ENCODE data around the gene KCNC2.

Gene KCNC2

DNA sequence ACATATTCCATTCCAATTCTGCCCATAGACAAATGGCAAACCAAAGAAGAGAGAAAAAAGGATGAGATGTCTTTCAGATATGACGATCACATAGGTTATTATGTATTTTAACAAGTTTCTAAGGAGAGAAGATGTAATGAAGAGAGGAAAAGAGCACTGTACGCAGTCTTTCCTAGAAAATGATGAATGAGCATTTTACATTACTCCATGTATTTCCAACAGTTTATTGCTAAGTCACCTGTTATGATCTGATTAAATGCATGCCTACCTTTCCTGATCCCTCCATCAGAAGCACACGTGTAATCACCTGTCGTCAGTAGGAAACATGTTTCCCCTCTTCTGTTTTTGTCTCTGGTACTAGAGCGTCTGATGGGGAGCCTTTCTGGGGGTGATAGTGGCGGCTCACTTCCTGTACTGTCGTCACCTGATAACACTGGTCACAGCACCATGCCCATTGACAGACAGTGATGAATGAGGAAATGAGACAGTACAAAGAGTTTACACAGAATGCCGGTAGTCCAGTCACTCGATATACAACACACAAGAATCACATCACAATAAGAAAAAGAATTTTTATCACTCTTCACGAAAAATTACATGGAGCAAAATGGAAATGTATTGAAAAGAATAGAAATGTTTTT is 161.6 kb downstream of the KCNC2 start:
- no peak for DNase-seq

DNA sequence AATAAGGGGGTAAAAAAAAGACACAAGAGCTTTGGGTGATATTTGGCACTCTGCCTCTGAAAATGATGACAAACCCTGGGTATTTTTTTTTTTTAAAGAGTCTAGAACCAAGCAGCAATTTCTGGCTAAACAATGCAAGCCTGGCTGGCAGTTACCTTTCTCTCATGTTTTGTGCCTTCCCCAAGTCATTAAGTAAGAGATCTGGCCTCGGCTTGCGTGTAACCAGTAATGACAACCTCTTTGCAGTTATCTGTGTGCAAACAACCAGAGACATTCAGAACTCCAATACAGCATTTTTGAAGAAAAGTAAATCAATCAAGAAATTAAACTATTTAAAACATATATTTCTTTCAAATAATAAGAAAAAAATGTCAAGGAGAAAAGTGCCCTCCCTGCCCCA is 167.5 kb downstream of the KCNC2 start:
- no peak for DNase-seq

- DNase-seq: no peak
These were observed 168.2 kb downstream of the KCNC2 start for GRCh38 chr12:75041472-75041871.

DNA sequence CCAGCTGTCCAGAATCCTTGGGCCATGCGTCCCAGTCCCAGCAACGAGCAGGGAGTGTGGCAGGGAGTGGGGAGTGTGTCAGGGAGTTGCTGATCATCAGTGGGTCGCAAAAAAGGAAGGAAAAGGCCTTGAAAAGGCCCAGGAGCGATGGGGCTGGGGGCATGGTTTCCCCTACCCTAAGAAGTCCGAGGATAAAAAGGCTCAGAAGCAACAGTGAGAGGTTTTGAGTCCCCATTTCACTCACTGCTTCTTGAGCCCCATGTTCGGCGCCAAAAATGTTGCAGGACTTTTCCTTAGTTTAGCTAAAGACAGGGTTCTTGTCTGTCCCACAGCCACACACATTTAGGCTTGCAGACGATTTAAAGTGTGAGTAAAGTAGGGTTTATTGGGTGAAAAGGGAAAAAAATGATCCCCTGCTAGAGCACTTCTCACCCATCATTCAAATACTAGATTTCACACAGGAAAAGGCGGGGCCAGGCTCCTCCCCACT is 189.5 kb downstream of the KCNC2 start:
- no peak for DNase-seq

DNA sequence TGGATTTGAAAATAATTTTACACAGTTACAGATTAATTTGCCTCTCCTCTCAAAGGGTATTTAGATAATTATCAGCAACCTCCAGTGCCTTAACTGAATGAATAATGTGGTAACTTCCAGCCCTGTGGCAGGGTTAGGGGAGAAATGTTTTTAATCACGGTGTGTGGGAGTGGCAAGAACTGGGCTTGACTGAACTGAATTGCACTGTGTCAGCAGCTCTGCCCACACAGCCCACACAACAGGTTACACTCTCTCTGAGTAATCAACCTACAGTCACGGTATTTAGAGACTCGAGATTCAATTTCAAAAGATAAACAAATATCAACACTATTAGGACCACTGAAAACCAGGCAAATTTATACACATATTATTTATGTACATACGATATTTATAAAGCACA is 198.5 kb downstream of the KCNC2 start:
- DNase-seq: no peak

GRCh38 chr12:75007133-75007532 is 202.5 kb downstream of the KCNC2 start:
- no peak for DNase-seq

DNA sequence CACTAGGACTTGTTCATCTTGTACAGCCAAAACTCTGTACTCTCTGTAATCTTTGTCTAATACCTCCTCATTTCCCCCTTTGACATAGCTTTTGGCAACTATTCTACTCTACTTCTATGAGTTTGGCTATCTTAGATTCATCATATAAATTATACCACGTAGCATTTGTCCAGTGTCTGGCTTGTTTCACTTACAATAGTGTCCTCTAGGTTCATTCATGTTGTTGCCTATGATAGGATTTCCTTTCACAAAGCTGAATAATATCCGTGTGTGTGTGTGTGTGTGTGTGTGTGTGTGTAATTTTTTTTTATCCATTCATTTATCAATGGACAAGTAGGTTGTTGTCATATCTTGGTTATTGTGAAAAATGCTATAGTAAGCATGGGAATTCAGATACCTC is 209.5 kb downstream of the KCNC2 start:
- DNase-seq: no peak

DNA sequence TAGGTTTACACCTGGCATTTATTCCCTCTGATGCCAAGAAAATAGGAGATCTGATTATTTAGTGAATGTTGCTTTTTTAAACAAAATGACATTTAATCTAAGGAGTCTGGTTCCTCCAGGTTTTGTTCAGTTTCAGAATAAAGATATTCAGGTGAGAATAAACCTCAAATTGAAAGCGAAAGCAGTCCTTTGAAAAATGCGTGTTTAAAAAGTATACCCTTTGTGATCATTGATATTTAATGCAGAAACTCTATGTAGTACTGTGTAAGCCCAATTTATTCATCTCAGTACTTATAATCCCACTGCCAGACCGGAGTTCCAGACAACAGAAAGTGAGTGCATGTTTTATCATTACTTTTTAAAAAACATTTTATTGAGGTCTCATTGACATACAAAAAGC is 210.2 kb downstream of the KCNC2 start:
- DNase-seq: no peak
